Measurements from ENCODE around the gene SLC12A3.
"Not testable (repeated sequence)": the region's sequence is repeated elsewhere in the genome, so short reads cannot be mapped to it uniquely, and the experiment has no call there.

The SLC12A3 gene

DNA sequence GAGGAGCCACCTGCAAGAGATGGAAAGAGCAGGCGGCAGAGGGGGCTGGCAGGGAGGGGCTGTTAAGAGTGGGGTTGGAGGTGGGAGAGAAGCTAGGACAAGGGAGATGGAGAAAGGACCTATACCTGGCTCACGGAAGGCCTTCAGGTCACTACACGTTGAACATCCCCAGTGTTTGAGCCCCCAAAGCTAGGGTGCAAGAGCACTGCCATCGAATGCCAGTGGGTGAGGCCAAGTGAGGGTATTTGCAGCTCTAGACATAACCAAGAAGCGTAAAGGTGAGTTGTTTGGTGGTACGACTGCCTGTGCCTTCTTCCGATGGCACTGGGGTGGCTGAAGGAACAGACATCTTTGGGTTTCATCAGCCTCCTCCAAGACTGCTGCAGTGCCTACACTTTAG is 49.9 kb downstream of the SLC12A3 start:
- in situ Hi-C loops (cut with HindIII; ENCODE audit: low sequenced_read_pairs), result no loop called here

DNA sequence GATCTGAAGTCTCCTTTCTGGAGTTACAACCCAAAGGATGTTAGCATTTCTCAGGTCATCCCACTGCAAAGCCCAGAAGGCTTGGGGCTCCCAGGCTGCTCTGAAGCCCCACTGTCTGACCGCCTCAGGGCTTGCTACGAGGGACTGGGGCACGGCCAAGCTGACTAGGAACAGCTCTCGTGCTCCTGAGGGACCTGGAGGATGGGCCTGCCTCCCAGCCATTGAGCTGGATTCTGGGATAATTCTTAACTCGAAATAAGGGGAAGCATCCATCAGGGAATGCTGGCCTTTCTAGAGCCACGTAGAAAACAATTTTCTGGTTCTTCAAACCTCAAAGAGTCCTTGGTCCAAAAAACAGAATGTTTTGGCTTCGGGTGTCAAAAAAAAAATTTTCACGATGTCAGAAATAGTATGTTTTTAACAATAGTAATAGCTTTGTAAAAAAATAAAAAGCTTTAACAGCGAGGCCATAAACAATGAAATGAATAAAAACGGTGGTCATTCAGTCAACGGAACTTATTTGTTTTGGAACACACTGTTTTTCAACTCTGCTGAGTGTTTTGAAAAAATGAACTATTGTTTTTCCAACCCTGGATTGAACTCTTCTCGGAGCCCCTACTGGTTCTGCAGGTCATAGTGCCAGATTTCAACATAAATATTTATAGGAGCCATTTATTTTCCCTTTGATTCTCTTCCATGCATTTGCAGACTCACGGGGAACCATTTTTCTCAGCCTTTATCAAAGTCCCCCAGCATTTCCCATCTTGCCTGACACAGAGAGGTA is 50.5 kb downstream of the SLC12A3 start:
- in situ Hi-C loops (cut with HindIII; ENCODE audit: low sequenced_read_pairs), result no loop called here

DNA sequence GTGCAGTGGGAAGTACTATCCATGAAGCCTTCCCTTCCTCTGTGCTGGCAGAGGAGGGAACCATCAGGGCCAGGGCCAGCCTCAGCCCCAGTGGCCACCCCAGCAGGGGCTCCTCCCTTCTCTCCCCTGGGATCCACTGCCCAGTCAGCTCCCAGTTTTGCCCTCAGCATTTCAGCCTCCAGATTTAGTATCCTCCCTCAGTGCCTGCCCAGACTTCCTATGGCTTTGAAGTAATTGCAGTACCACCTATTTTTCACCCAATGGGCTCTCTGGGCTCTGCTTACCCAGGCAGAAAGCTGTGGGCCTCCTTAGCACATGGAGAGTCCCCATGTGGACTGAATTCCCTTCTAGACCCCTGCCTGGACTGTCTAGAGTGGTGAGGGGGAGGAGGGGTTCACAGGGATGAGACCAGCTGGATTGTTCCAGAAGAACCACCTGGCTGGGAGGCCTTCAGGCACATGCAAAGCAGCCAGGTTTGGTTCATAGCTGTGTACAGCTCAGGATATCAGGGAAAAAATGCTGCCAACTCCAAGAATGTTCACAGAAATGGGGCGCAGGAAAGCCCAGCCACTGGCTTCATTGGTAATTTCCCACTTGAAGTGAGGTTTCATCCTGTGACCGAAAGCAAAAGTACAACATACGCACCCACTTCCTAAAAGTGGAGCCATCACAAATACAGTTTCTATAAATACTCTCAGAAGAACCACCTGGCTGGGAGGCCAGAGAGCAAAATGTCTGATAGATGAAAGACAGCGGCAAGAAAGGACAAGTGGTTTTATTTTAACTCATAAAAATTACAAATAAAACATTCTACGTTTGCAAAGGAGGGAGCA is 51.8 kb downstream of the SLC12A3 start:
- in situ Hi-C loops (cut with HindIII; ENCODE audit: low sequenced_read_pairs), result no loop called here

DNA sequence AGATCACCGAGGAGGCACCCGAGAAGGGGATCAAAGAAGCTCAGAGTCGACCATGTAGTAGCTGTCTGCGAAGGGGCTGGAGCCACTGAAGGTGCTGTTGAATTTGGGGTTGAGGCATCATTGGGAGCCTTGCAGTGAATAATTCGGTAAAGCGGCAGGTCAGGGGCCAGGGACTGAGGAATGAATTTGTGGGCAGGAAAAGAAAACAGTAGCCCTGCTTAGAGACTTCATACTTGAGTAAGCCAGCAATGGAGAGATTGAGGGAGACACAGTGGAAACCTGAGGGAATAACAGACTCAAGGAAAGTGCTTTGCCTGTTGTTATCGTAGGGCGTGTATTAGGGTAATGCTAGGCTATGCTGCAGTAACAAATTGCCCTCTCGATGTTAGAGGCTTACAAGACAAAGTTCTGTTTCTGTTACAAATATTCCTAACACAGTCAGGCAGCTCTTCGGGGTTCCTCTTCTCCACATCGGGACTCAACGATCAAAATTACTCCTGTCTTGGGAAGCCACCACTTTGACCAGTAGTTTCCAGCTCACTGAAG is 53.5 kb downstream of the SLC12A3 start:
- in situ Hi-C loops (cut with HindIII; ENCODE audit: low sequenced_read_pairs), result no loop called here

DNA sequence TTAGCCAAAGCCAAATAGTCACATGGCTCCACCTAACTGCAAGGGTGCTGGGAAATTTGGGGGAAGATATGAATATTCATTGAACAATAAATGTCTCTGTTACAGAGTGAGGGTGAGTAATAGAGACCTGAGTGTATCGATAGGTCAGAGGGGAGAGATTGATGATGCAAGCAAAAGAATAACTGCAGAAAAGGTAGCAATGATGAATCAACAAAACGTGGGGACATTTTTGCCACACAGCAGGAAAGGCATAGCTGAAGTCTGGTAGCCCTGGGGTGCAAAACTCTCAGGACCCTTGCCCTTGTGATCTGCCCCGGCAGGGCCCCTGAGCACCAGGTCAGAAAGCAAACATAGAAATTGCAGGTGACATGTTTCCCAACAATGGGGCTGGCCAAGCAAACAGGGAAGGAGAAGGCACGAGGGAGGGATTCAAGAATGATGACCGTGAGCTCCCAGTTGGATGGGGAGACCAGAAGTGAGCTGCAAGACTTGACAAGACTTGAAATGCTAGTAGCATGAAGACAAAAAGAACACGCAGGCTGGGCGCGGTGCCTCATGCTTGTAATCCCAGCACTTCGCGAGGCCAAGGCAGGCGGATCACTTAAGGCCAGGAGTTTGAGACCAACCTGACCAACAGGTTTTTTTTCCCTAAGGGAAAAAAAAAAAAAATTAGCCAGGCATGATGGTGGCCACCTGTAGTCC is 54.2 kb downstream of the SLC12A3 start:
- in situ Hi-C loops (cut with HindIII; ENCODE audit: low sequenced_read_pairs), result no loop called here

DNA sequence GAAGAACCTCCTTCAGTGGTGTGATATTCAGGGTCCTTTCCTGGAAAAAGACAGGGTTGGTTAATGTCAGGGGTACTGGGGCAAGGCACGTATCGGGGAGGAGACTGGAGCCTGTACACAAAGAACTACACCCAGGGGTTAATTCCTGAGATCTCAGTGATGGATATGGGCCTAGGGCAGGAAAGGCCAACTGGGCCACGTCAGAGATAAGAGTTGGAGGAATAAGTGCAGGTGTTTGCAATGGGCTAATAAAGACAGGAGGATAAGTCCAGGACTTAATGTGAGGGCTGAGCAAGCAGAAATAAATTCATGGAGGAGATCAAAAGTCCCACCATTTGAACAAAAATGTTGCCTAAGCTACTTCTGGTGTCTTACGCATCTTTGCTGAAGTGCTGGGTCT is 56.6 kb downstream of the SLC12A3 start:
- in situ Hi-C loops (cut with HindIII; ENCODE audit: low sequenced_read_pairs), result no loop called here

DNA sequence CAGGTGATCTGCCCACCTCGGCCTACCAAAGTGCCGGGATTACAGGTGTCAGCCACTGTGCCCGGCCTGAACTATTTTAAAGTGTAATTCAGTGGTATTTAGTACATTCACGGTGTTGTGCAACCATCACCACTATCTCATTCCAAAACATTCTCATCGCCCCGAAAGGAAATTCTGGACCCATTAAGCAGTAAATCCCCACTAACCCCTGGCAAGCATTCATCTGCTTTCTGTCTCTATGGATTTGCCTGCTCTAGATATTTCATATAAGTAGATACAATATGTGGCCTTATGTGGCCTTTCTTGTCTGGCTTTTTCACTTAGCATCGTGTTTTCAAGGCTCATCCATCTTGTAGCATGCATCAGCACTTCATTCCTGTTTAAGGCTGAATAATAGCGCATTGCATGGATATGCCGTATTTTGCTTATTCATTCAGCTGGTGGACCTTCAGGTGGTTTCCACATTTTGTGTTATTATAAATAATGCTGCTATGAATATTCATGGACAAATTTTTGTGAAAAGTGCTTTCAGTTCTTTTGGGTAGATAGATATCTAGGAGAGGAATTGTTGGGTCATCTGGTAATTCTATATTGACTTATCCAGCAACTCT is 58.6 kb downstream of the SLC12A3 start:
- in situ Hi-C loops (cut with HindIII; ENCODE audit: low sequenced_read_pairs), result no loop called here

DNA sequence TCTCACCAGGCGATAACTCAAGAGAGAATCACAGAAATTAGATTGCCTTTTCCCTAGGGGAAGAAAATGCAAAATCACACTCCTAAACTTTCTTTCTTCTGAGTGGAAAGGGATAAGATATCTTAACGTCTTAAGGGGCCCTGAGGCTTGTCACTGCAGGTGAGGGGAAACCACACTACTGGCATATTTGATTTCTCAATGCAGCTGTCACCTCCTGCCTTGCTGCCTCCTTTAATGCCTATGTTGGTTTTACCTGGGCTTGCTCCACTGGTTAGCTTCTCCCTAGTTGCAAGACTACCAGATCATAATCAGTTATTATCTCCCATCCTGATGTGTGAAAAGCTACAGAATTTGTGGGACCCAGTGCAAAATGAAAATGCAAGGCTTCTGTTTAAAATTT is 62.5 kb downstream of the SLC12A3 start:
- in situ Hi-C loops (cut with HindIII; ENCODE audit: low sequenced_read_pairs), result no loop called here

DNA sequence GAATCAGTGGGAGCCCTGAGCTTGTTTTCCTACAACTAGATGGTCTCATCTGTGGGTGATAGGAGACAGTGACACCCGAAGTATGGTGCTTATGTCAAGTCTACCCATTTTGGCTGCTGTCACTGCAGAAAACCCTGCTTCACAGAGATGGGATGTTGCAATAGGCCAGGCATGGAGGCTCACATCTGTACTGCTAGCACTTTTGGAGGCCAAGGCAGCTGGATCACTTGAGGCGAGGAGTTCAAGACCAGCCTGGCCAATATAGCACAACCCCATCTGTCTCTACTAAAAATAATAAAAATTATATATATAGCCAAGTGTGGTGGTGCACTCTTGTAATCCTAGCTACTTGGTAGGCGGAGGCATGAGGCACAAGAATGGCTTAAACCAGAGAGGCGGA is 64.6 kb downstream of the SLC12A3 start:
- in situ Hi-C loops (cut with HindIII; ENCODE audit: low sequenced_read_pairs), result no loop called here

DNA sequence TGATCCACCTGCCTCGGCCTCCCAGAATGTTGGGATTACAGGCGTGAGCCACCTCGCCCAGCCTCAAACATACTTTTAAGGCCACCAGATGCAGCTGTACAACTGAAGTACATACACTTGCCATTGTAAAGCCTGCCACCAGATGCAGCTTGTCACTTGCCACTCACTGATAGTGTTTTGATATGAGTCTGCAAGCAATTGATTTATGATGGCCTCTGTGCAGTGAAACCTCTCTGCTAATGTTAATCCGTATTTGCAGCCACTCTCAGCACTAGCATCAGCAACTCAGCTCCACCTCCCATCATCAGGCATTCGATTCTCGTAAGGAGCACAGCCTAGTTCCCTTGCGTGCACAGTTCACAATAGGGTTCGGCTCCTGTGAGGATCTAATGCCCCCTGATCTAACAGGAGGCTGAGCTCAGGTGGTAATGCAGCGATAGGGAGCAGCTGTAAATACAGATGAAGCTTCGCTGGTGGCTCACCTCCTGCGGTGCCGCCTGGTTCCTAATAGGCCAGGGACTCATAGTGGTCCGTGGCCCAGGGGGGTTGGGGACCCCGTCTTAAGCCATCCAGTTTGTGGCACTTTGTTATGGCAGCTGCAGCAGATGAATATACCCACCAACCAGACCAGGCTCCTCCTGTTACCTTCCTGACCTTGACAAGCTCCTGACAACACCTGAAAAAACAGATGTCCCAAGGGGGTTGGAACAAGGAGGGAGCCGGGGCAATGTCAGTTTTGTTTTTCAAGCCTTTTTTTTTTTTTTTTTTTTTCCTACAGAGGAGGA is 65.7 kb downstream of the SLC12A3 start:
- in situ Hi-C loops (cut with HindIII; ENCODE audit: low sequenced_read_pairs), result no loop called here

DNA sequence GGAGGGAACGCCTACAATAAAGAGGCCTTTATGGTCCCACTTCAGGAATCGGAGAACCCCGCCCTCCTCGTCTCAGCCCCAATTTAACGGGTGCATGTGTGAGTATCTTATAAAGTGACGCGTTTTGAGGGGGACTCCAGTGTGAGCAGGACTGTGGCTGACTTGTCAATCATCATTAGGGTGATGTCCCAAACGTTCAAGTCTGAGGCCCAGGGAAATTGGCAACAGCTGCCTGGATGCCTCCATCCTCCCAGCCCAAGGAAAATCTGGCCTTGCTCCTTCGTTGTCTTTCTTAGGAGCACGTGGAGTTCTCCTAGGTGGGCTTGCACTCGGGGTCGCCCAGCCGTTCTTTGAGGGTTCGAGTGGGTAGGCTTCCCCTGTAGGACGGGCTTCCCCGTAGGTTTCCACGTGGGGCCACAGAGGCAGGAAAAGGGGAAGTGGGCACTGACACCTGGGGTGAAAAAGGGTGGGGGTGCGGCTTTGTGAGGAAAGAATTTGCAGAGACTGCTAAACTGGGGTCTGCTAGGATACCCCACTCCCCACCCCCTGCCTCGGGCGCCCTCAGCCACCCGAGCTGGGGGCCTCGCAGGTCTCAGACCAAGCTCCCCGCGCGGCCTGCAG is 66.4 kb downstream of the SLC12A3 start:
- in situ Hi-C loops (cut with HindIII; ENCODE audit: low sequenced_read_pairs), result no loop called here

DNA sequence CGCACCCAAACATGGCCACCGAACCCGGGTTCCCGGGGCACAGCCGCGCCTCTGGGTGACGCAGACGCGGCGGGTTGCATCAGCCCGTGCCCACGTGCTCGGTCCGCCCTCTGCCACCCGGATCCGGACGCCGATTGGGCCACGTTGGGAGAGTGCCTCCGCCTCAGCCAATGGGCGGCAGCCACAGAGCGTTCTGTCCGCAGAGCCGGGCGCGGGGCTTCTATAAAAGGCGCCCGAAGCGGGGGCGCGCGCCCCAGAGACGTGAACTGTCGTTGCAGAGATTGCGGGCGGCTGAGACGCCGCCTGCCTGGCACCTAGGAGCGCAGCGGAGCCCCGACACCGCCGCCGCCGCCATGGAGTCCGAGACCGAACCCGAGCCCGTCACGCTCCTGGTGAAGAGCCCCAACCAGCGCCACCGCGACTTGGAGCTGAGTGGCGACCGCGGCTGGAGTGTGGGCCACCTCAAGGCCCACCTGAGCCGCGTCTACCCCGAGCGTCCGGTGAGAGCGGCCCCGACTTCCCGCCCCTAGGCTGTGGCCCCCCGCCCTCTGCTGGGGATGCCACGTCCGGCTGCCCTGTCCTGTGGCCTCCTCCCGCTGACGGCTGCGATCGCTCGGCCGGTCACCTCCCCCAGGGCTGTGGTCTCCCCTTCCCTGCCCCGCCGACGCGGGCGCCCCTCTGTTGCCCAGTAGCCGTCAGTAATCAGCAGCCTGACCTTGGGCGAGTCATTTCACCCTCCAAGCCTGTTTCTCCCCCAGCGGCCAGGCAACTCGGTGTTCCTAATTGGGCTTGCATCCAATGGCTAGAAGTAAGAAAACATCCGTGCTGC is 67.1 kb downstream of the SLC12A3 start, which contains the start of gene HERPUD1:
TSS of gene HERPUD1 (plus strand) at position 251 of the 829 bp plus-strand sequence. CDS start at position 354, 103 bp downstream.
- in situ Hi-C loops (cut with HindIII; ENCODE audit: low sequenced_read_pairs), result no loop called here

DNA sequence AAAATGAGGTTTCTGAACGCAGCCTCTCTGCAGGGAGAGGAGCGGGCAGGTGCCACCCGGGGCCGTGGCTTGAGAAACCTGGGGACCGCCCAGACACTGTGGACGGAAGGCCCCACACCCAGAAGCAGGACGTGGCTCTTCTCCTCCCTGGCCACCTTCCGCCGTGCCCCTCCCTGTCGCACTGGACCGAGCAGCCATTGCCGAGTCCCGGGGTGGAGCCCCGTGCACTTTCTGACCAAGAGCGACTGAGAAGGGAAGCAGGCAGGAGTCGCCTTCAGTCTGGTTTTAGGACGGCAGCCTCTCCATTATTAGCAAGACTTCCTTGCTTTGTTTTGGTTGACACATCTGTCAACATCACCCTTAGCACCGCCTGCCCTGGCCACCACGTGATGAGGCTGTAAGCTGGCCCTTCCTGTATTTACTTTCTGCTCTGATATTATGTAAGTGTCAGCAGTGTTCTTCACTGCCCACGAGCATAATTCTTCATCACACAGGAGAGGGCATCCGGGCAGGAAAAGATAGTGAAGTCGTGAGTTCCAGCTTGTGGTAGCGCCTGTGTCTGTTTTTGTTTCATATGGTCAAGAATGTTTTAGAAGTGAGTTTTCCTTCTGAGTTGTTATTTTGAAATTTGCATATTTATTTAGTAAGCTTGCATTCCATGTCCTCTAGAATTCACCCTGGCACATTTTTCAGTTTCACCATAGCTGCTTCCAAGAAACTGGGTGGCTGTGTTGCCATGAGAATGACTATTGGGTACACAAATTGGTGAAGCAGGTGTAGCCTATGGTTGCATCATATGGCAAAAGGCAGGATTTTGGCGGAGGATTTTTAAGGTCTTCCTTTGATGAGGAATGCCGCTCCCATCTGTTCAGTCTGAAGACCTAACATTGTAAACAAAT is 68.0 kb downstream of the SLC12A3 start:
- in situ Hi-C loops (cut with HindIII; ENCODE audit: low sequenced_read_pairs), result no loop called here

DNA sequence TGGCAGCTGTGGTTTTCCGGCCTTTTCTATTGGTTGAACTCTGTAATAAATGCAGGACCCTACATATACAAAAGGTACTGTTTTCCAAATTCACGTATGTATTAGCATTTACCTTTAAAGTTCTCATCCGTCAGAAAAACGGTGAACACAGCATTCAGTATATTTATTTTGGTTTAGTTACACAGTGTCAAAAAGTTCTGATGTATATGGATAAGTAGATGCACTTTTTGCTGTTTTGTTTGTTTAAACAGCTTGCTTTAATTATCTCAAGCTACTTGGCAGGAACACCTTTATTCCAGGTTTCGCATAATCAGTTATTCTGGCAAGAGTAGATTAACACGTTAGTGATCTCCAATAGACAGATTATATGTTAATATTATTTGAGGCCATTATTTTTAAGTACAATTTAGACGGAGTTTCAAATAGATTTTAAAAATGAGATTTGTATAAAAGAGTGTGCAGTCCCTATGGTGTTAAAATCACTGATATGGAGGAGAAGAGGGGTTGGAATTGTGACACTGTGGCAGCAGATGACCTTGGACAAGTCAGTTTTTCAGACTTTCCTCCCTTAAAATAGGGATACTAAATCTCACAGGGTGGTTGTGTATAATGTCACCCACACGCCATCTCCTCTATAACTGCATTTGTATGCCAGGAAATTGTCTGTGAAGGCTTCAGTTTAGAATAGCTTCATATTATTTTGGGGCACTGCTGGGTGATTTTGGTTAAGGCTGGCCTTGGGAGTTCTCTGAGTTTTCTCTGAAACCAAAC is 69.0 kb downstream of the SLC12A3 start:
- in situ Hi-C loops (cut with HindIII; ENCODE audit: low sequenced_read_pairs), result no loop called here

DNA sequence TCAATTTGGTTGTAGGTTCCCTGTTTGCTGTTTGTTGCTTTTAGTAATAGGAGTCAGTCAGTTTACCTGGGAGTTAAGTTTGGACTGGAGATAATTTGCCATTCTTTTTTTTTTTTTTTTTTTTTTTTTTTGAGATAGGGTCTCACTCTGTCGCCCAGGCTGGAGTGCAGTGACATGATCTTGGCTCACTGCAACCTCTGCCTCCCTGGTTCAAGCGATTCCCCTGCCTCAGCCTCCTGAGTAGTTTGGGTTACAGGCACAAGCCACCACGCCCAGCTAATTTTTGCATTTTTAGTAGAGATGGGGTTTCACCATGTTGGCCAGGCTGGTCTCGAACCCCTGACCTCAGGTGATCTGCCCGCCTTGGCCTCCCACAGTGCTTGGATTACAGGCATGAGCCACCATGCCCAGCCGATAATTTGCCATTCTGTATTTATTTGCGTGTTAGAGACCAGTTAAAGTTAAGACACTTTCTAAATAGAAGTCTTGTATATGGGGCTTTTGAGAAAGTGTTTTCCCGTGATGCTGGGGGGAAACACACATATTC is 69.7 kb downstream of the SLC12A3 start:
- in situ Hi-C loops (cut with HindIII; ENCODE audit: low sequenced_read_pairs), result not testable (repeated sequence)

DNA sequence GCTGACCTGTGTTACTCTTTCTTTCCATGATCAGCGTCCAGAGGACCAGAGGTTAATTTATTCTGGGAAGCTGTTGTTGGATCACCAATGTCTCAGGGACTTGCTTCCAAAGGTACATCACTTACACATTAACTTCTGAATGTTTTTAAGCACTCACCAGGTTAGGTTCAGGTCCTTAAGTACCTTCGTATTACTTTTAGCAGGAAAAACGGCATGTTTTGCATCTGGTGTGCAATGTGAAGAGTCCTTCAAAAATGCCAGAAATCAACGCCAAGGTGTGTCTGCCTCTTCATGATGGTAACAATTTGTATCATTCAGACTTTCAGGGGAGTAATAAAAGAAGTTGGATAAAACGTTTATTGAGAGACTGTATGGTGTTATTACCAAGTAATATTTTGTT is 70.2 kb downstream of the SLC12A3 start:
- in situ Hi-C loops (cut with HindIII; ENCODE audit: low sequenced_read_pairs), result no loop called here

DNA sequence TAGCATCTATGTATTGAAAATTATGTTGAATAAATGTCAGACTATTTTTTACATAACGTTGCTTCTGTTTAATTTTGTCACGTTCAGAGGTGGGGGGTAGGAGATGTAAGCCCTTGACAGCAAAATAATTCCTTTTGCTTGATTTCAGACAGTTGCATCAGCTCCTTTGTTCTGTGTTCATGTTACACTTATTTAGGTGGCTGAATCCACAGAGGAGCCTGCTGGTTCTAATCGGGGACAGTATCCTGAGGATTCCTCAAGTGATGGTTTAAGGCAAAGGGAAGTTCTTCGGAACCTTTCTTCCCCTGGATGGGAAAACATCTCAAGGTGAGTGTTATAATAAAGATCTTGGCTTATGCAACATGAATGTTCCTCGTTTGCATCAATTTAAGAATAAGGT is 71.5 kb downstream of the SLC12A3 start:
- in situ Hi-C loops (cut with HindIII; ENCODE audit: low sequenced_read_pairs), result no loop called here

Data from endothelial cell of hepatic sinusoid (primary cell).